GM19438 (cell line): Measurements from ENCODE around the gene RAB27B.

Experiments
- ATAC-seq: cut with Tn5 transposase; IDR thresholded peaks from one replicate; pipeline ENCODE4 v1.9.1; 2021; ENCODE audit warnings: low read depth; ENCODE audit not compliant: unreplicated experiment

The RAB27B gene

GRCh38 chr18:54859667-54860421, 31.6 kb downstream of the RAB27B start:
- no peak for ATAC-seq

- no peak for ATAC-seq
These were observed 32.7 kb downstream of the RAB27B start for GRCh38 chr18:54860941-54861340.

DNA sequence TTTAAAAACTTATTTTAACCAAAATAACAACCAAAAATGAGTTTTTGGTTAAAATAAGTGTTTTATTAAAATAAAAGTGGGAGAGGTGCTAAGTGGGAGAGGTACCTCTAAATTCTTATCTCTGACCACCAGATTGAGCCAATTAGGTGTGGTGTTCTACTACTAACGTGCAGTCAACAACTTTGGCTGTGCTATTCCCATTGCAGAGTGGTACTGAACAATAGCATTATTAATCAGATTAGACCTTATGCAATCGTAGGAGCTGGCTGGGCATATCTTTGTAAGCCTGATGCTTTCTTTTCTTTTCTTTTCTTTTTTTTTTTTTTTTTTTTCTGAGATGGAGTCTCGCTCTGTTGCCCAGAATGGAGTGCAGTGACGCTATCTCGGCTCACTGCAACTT, 38.9 kb downstream of the RAB27B start:
- ATAC-seq = no peak

- no peak for ATAC-seq
These were observed 43.0 kb downstream of the RAB27B start for GRCh38 chr18:54871231-54871630.

DNA sequence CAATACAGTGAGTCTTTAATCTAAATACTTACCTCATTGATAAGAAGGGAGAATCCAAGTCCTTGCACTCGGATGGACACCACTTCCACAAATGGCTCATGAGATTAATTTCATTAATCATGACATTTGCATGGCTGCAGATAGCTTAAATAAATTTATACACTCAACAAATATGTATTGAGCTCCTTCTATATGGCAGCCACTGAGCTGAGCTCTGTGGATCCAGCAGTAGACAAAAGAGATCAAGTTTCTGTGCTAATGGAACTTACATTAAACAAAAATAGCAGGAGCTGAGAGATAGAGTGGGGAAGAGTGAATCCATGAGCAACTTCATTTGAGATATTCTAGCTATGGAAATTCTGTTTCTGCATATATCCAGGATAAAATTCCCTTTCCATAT, 44.4 kb downstream of the RAB27B start:
- ATAC-seq = no peak

GRCh38 chr18:54873884-54874255, 45.6 kb downstream of the RAB27B start:
- no peak for ATAC-seq

DNA sequence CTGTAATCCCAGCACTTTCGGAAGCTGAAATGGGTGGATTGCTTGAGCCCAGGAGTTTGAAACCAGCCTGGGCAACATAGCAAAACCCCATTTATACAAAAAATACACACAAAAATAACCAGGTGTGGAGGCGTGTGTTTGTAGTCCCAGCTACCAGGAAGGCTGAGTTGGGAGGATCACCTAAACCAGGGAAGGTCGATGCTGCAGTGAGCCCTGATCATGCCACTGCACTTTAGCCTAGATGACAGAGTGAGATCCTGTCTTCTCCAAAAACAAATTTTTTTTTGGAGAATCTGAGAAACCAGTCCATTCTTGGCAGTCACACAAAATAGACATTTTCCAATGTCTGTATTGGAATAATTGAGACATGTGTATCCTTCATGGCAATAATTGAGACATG, 46.8 kb downstream of the RAB27B start:
- ATAC-seq = no peak

GRCh38 chr18:54877076-54877475, 48.8 kb downstream of the RAB27B start:
- ATAC-seq = no peak

DNA sequence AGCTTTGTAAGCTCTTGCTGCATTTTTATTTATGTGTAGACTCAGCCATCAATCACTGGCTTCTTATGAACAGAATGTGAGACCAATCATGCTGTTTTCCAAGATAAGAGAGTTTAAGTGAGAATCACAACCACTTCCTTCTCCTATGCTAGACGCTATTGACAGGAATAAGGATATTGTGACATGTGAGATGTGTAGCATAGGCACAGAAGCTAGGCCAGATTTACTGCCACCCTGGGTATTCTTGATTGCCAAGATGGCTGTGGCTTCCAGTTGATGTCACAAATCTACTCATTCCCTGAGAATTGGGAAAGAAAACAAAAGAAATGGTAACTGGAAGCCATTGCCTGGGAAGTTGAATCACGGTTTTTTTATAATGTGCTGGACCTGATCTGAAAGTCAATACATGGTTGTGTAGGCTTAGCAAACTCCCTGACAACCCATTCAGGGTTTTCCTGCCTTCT, 49.9 kb downstream of the RAB27B start:
- no peak for ATAC-seq

- no peak for ATAC-seq
These were observed 50.5 kb downstream of the RAB27B start for GRCh38 chr18:54878659-54879358.

GRCh38 chr18:54879691-54880090, 51.4 kb downstream of the RAB27B start:
- ATAC-seq = no peak

- ATAC-seq = no peak
These were observed 52.3 kb downstream of the RAB27B start for GRCh38 chr18:54880395-54881105.

DNA sequence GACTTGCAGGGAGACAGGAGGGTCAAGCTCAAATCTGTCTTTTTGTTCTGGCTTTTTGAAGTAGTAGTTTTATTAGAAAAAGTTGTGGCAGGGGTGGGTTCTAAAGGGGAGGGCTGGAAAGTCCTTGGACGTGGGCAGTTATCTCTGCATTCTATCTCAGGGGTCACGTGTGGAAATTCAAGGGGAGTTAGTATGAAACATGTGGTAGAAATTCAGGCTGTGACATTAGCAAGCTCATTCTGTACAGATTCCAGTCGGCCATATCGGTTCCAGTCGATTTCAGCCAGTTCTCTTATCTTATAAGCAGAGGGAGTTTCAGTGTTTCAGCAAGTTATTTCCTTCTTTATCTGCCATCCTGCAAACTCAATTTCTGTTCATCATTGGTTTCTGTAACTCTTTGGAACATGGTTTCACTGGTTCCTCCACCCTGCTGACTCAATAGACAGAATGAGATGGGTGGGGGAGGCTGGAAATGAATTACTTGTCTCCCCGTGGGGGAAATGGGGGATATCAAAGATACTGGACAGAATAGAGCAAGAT, 53.0 kb downstream of the RAB27B start:
- ATAC-seq = no peak

GRCh38 chr18:54882318-54882717, 54.0 kb downstream of the RAB27B start:
- no peak for ATAC-seq

DNA sequence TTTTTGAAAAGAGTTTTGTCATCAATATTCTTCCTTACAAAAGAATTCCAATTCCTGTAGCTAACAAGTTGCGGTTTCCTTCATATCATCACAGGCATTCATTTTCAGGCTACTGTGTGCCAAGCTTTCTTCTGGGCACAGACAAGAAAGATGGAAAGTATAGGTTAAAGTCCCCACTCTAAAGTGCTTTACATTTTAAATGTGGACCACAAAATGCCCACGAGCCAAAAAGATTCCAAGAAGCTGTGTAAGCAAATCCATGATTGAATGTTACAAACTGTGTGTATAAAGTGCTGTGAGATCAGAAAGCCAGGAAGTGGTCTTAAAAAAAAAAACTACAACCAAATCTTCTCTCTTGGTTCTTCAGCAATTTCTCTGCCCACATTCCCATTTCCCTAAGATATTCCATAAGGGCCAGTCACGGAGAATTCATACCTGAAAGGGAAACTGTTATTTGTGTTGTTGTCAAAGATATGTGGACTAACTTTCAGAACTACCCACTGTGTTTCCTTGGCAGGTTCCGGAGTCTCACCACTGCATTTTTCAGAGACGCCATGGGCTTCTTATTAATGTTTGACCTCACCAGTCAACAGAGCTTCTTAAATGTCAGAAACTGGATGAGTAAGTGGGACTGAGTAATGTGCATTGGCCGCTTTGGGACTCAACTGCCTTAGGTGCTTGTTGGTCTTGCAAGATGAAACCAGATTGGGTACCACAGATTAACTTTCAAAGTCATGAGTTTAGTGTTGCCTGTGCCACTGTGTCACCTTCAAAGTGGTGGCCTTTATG, 55.7 kb downstream of the RAB27B start:
- no peak for ATAC-seq

DNA sequence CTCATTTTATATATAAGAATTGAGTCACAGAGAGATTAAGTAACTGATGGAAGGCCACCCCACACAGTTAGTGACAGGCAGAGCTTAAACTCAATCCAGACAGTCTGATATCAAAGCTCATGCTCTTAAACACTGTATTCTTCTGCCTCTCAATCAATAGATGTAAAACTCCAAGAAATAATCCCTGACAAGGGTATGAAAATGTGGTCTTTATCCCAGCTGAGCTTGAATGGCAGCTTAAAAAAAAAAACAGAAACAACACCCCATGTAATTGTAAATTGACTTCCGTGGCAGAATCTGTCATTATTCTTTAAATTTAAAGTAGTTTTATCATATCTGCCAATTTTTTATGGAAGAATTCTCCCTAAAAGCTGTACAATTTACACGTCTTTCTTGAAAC, 60.1 kb downstream of the RAB27B start:
- no peak for ATAC-seq

- ATAC-seq = no peak
These were observed 60.7 kb downstream of the RAB27B start for GRCh38 chr18:54888933-54889332.

GRCh38 chr18:54899500-54899899, 71.2 kb downstream of the RAB27B start:
- no peak for ATAC-seq

DNA sequence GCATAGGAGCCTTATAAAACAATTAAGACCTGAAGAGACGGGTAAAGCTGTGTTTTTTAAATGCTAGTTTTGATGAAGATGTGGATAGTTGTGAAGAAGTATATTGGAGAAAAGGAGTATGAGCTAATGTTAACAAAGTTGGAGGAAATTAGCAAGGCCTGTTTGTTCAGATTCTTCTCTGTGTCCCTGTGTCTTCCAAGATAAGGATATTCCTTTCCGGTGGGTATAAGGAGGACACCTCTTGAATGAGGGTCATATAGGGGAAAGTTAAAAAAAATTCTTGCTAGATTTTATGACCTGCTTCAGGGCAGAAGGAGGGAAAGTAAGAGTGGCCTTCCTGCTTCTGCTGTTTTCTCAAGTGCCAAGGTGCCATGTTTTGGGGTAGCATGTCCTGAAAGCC, 72.0 kb downstream of the RAB27B start:
- ATAC-seq = no peak

DNA sequence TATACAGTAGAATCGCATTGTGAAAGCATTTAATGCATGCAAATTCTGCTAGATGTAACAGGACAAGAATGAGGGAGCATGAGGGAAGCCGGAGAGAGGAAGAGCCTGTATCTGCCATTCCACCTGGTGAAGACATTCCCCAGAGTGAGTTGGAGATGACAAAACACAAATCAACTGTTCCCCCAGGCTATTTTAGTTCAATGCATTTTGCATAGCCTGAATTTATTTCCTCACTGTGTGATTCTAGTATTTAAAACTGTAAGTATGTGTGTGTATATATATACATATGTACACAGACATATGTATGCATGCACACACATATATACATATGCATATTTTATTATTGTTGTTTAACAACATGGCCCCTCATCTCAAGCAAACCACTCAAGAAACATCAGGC, 76.3 kb downstream of the RAB27B start:
- no peak for ATAC-seq

DNA sequence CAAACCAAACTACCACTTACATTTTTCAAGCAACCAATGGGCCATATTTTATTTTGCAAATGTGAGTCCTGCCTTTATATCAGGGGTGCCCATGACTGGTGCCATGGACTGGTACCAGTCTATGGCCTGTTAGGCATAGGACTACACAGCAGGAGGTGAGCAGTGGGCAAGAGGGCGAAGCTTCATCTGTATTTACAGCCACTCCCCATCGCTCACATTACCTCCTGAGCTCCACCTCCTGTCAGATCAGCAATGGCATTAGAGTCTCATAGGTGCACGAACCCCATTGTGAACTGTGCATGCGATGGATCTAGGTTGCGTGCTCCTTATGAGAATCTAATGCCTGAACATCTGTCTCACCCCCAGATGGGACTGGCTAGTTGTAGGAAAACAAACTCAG, 77.4 kb downstream of the RAB27B start:
- ATAC-seq = no peak
